ENCODE measurements around the gene EMILIN2.

- TF ChIP-seq CTCF (IDR thresholded peaks at IDR 0.05) (no peak), POLR2A (IDR thresholded peaks at IDR 0.05) (no peak), POLR2AphosphoS5 (IDR thresholded peaks at IDR 0.05; ENCODE audit: insufficient read depth in 1 of 2, low read depth in 1 of 2) (no peak)
Observed at GRCh38 chr18:2953935-2954653, 107.3 kb downstream of the EMILIN2 start.
